ENCODE measurements around the gene GMFB.

Gene GMFB

GRCh38 chr14:54493293-54493692 is 4.5 kb upstream of the GMFB start:
- Histone ChIP-seq H3K4me3 (ENCODE audit: extremely low read depth, insufficient read depth, low read length, poor library complexity, severe bottlenecking) (no peak overlapping the region), H3K4me1 (ENCODE audit: control insufficient read depth, insufficient read depth, low read length, poor library complexity, severe bottlenecking) (peaks cover 7% of the 10 kb centered on the region), H3K27ac (ENCODE audit: low read depth, low read length, severe bottlenecking) (no peak overlapping the region), H3K36me3 (ENCODE audit: control insufficient read depth, insufficient read depth, low read length) (no peaks in the 10 kb centered on the region), H3K9me3 (ENCODE audit: control insufficient read depth, low read length) (no peaks in the 10 kb centered on the region)
- 67 to 70% methylated on average over 8 to 11 of the region's 13 CpGs for WGBS, 2 experiments (ENCODE audit: insufficient coverage in 2 of 2)

- H3K9me3 ChIP-seq (ENCODE audit: control insufficient read depth, low read length): no peaks in the 10 kb centered on the region
- H3K36me3 ChIP-seq (ENCODE audit: control insufficient read depth, insufficient read depth, low read length): peaks cover 4% of the 10 kb centered on the region
- peaks cover 7% of the 10 kb centered on the region for H3K4me1 ChIP-seq (ENCODE audit: control insufficient read depth, insufficient read depth, low read length, poor library complexity, severe bottlenecking)
- WGBS, 2 experiments (ENCODE audit: insufficient coverage in 2 of 2): 33% methylated on average over 1 of the region's 3 CpGs; no CpG with 5 or more reads in 1 of the 2 experiments
- peak overlapping the region; percentile 19 for H3K27ac ChIP-seq (ENCODE audit: low read depth, low read length, severe bottlenecking)
- no peak overlapping the region for H3K4me3 ChIP-seq (ENCODE audit: extremely low read depth, insufficient read depth, low read length, poor library complexity, severe bottlenecking)
Observed at GRCh38 chr14:54490445-54491175, 1.8 kb upstream of the GMFB start.

GRCh38 chr14:54489731-54490444 is 1.1 kb upstream of the GMFB start:
- Histone ChIP-seq H3K9me3 (ENCODE audit: control insufficient read depth, low read length) (no peaks in the 10 kb centered on the region), H3K36me3 (ENCODE audit: control insufficient read depth, insufficient read depth, low read length) (peaks cover 5% of the 10 kb centered on the region), H3K4me3 (ENCODE audit: extremely low read depth, insufficient read depth, low read length, poor library complexity, severe bottlenecking) (peak overlapping the region; percentile 83), H3K4me1 (ENCODE audit: control insufficient read depth, insufficient read depth, low read length, poor library complexity, severe bottlenecking) (peaks cover 7% of the 10 kb centered on the region), H3K27ac (ENCODE audit: low read depth, low read length, severe bottlenecking) (peak overlapping the region; percentile 90)
- 92 to 100% methylated on average over 1 to 2 of the region's 4 CpGs for WGBS, 2 experiments (ENCODE audit: insufficient coverage in 2 of 2)

- Histone ChIP-seq H3K36me3 (ENCODE audit: control insufficient read depth, insufficient read depth, low read length) (peaks cover 8% of the 10 kb centered on the region), H3K4me1 (ENCODE audit: control insufficient read depth, insufficient read depth, low read length, poor library complexity, severe bottlenecking) (peaks cover 7% of the 10 kb centered on the region), H3K4me3 (ENCODE audit: extremely low read depth, insufficient read depth, low read length, poor library complexity, severe bottlenecking) (peak overlapping the region; percentile 83), H3K9me3 (ENCODE audit: control insufficient read depth, low read length) (no peaks in the 10 kb centered on the region), H3K27ac (ENCODE audit: low read depth, low read length, severe bottlenecking) (peak overlapping the region; percentile 90)
- 47 to 56% methylated on average over 5 of the region's 5 CpGs for WGBS, 2 experiments (ENCODE audit: insufficient coverage in 2 of 2)
Observed at GRCh38 chr14:54489318-54489683, 521 bp upstream of the GMFB start.

- WGBS, 2 experiments (ENCODE audit: insufficient coverage in 2 of 2): 2 to 3% methylated on average over 8 to 9 of the region's 9 CpGs
- Histone ChIP-seq H3K27ac (ENCODE audit: low read depth, low read length, severe bottlenecking) (peak overlapping the region; percentile 90), H3K9me3 (ENCODE audit: control insufficient read depth, low read length) (no peaks in the 10 kb centered on the region), H3K4me3 (ENCODE audit: extremely low read depth, insufficient read depth, low read length, poor library complexity, severe bottlenecking) (peak overlapping the region; percentile 83), H3K4me1 (ENCODE audit: control insufficient read depth, insufficient read depth, low read length, poor library complexity, severe bottlenecking) (peaks cover 7% of the 10 kb centered on the region), H3K36me3 (ENCODE audit: control insufficient read depth, insufficient read depth, low read length) (peaks cover 11% of the 10 kb centered on the region)
Observed at GRCh38 chr14:54488318-54488645, 498 bp downstream of the GMFB start.

- Histone ChIP-seq H3K4me1 (ENCODE audit: control insufficient read depth, insufficient read depth, low read length, poor library complexity, severe bottlenecking) (peaks cover 7% of the 10 kb centered on the region), H3K4me3 (ENCODE audit: extremely low read depth, insufficient read depth, low read length, poor library complexity, severe bottlenecking) (peak overlapping the region; percentile 83), H3K36me3 (ENCODE audit: control insufficient read depth, insufficient read depth, low read length) (peaks cover 16% of the 10 kb centered on the region), H3K27ac (ENCODE audit: low read depth, low read length, severe bottlenecking) (peak overlapping the region; percentile 90), H3K9me3 (ENCODE audit: control insufficient read depth, low read length) (no peaks in the 10 kb centered on the region)
- 38 to 47% methylated on average over 1 to 3 of the region's 4 CpGs for WGBS, 2 experiments (ENCODE audit: insufficient coverage in 2 of 2)
Observed at GRCh38 chr14:54487771-54488170, 1.0 kb downstream of the GMFB start.

GRCh38 chr14:54486685-54487084 is 2.1 kb downstream of the GMFB start:
- Histone ChIP-seq H3K4me1 (ENCODE audit: control insufficient read depth, insufficient read depth, low read length, poor library complexity, severe bottlenecking) (peaks cover 7% of the 10 kb centered on the region), H3K4me3 (ENCODE audit: extremely low read depth, insufficient read depth, low read length, poor library complexity, severe bottlenecking) (no peak overlapping the region), H3K27ac (ENCODE audit: low read depth, low read length, severe bottlenecking) (no peak overlapping the region), H3K9me3 (ENCODE audit: control insufficient read depth, low read length) (no peaks in the 10 kb centered on the region), H3K36me3 (ENCODE audit: control insufficient read depth, insufficient read depth, low read length) (peaks cover 25% of the 10 kb centered on the region)
- no CpG with 5 or more reads among the region's 1 CpG for WGBS, 2 experiments (ENCODE audit: insufficient coverage in 2 of 2)

- H3K4me3 ChIP-seq (ENCODE audit: extremely low read depth, insufficient read depth, low read length, poor library complexity, severe bottlenecking): no peak overlapping the region
- H3K27ac ChIP-seq (ENCODE audit: low read depth, low read length, severe bottlenecking): no peak overlapping the region
- peaks cover 40% of the 10 kb centered on the region for H3K36me3 ChIP-seq (ENCODE audit: control insufficient read depth, insufficient read depth, low read length)
- H3K9me3 ChIP-seq (ENCODE audit: control insufficient read depth, low read length): no peaks in the 10 kb centered on the region
- H3K4me1 ChIP-seq (ENCODE audit: control insufficient read depth, insufficient read depth, low read length, poor library complexity, severe bottlenecking): no peaks in the 10 kb centered on the region
Observed at GRCh38 chr14:54483846-54484245, 4.9 kb downstream of the GMFB start.

GRCh38 chr14:54483073-54483745 is 5.6 kb downstream of the GMFB start:
- WGBS, 2 experiments (ENCODE audit: insufficient coverage in 2 of 2): 84 to 91% methylated on average over 3 to 4 of the region's 8 CpGs
- H3K36me3 ChIP-seq (ENCODE audit: control insufficient read depth, insufficient read depth, low read length): peaks cover 46% of the 10 kb centered on the region
- no peaks in the 10 kb centered on the region for H3K4me1 ChIP-seq (ENCODE audit: control insufficient read depth, insufficient read depth, low read length, poor library complexity, severe bottlenecking)
- H3K27ac ChIP-seq (ENCODE audit: low read depth, low read length, severe bottlenecking): no peak overlapping the region
- H3K9me3 ChIP-seq (ENCODE audit: control insufficient read depth, low read length): no peaks in the 10 kb centered on the region
- H3K4me3 ChIP-seq (ENCODE audit: extremely low read depth, insufficient read depth, low read length, poor library complexity, severe bottlenecking): no peak overlapping the region

GRCh38 chr14:54481695-54482094 is 7.1 kb downstream of the GMFB start:
- no peaks in the 10 kb centered on the region for H3K4me1 ChIP-seq (ENCODE audit: control insufficient read depth, insufficient read depth, low read length, poor library complexity, severe bottlenecking)
- WGBS, 2 experiments (ENCODE audit: insufficient coverage in 2 of 2): 100% methylated on average over 1 of the region's 2 CpGs; no CpG with 5 or more reads in 1 of the 2 experiments
- no peaks in the 10 kb centered on the region for H3K9me3 ChIP-seq (ENCODE audit: control insufficient read depth, low read length)
- peaks cover 50% of the 10 kb centered on the region for H3K36me3 ChIP-seq (ENCODE audit: control insufficient read depth, insufficient read depth, low read length)
- no peak overlapping the region for H3K4me3 ChIP-seq (ENCODE audit: extremely low read depth, insufficient read depth, low read length, poor library complexity, severe bottlenecking)
- H3K27ac ChIP-seq (ENCODE audit: low read depth, low read length, severe bottlenecking): no peak overlapping the region

Measured in mesodermal cell (in vitro differentiated cells).